Uterus (tissue), 2 donors: ENCODE results near the gene CDK5R2.

Experiments
- POLR2A ChIP-seq, 2 donors: fragments of 450-650 bp; IDR thresholded peaks; one replicate each; pipeline ENCODE4 v1.6.1; 2016; ENCODE audit warnings: antibody characterized with exemption in 2 of 2, mild to moderate bottlenecking in 1 of 2, moderate library complexity in 1 of 2
- TF ChIP-seq, protein P1 (sequence below), 4 experiments: fragments of 200-600 bp in 2 of 4; fragments of 450-650 bp in 2 of 4; sonication (generic) in 2 of 4; IDR thresholded peaks; one replicate each; pipeline ENCODE4 v1.5.1; 2016 to 2019; ENCODE audit warnings: antibody characterized with exemption in 4 of 4, mild to moderate bottlenecking in 2 of 4, moderate library complexity in 1 of 4

DNA sequence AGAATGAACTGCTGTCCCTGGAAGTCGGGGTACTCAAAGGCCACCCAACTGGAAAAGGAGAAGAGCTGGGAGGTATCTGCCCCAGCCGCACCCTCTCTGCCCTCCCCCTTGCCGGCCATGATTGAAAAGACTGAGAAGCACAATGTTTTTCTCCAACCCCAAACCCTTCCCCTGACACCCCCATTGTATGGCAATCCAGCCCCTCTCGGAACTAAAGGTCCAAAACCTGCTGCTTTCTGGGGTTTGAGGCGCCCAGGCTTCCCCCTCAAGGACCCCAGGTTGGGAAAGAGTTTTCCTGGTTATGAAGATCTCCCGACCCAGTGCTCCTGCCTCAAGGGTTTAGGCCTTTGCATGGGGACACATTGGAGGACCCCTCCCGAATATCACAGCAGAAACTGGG lies 32.7 kb downstream of the CDK5R2 start:
- TF ChIP-seq, protein P1, sequence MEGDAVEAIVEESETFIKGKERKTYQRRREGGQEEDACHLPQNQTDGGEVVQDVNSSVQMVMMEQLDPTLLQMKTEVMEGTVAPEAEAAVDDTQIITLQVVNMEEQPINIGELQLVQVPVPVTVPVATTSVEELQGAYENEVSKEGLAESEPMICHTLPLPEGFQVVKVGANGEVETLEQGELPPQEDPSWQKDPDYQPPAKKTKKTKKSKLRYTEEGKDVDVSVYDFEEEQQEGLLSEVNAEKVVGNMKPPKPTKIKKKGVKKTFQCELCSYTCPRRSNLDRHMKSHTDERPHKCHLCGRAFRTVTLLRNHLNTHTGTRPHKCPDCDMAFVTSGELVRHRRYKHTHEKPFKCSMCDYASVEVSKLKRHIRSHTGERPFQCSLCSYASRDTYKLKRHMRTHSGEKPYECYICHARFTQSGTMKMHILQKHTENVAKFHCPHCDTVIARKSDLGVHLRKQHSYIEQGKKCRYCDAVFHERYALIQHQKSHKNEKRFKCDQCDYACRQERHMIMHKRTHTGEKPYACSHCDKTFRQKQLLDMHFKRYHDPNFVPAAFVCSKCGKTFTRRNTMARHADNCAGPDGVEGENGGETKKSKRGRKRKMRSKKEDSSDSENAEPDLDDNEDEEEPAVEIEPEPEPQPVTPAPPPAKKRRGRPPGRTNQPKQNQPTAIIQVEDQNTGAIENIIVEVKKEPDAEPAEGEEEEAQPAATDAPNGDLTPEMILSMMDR (IDR thresholded peaks at IDR 0.05) = no peak
- no peak for TF ChIP-seq POLR2A (IDR thresholded peaks at IDR 0.05)
